NCI-H146 (cell line): ENCODE results near the gene USH1G.

Experiments used
- DNase-seq: peaks from one replicate; lab custom pipeline; 2025; lab: John Stamatoyannopoulos, UW

USH1G gene

GRCh38 chr17:74903034-74903433 is 20.0 kb downstream of the USH1G start:
- DNase-seq, result no peak

DNA sequence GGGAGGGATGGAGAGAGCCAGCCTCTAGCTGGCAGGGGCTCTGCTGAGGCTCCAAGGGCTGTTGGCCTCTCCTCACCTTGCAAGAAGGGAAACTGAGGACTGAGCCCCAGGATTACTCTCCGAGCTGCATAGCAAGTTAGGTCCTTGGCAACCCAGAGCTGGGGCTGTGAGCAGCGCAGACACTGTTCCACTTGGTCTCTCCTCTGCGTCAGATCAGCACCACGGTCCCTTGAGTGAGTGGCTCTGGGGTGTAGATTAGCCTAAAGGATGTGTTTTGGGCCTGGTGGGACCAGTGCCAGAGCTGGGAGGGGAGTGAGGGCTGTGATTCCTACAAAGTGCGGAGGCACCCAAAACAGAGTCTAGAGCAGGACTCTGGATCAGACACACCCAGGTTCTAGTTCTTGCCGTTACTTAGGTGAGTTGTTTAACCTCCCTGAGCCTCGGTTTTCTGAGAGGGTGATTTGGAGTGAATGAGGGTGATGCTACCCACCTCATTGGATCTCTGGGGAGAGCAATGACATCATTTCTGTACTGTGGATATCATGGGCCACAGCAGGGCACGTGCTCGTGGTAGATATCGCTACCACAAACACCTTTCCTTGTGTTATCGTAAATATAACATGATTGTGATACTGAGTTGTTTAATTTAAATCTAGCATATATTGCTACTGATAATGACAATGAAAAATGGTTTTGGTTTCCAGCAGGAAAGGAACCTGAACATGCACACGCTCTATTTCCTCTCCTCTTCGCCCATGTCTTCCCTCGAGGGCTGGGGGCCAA is 21.5 kb downstream of the USH1G start:
- DNase-seq, result no peak

DNA sequence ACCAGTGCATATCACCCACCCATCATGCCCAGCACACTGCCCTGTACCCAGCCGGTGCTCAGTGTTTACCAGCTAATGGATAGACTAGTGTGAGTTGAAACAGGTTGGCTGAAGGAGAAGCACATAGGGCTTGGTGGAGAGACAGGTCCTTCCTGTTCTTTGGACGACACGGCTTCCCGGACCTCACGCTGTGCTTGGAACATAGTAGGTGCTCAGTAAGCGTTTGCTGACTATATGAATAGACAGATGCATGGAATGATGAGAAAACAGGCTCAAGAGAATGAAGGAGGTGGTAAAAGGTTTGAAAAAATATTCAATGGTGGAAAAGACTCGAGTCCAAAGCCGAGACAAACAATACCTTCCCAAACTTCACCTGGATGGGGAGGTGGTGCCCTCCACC is 22.8 kb downstream of the USH1G start:
- no peak for DNase-seq

- no peak for DNase-seq
Observed at GRCh38 chr17:74898376-74898946, 24.6 kb downstream of the USH1G start.

GRCh38 chr17:74893936-74894671 is 29.0 kb downstream of the USH1G start:
- DNase-seq, result no peak

DNA sequence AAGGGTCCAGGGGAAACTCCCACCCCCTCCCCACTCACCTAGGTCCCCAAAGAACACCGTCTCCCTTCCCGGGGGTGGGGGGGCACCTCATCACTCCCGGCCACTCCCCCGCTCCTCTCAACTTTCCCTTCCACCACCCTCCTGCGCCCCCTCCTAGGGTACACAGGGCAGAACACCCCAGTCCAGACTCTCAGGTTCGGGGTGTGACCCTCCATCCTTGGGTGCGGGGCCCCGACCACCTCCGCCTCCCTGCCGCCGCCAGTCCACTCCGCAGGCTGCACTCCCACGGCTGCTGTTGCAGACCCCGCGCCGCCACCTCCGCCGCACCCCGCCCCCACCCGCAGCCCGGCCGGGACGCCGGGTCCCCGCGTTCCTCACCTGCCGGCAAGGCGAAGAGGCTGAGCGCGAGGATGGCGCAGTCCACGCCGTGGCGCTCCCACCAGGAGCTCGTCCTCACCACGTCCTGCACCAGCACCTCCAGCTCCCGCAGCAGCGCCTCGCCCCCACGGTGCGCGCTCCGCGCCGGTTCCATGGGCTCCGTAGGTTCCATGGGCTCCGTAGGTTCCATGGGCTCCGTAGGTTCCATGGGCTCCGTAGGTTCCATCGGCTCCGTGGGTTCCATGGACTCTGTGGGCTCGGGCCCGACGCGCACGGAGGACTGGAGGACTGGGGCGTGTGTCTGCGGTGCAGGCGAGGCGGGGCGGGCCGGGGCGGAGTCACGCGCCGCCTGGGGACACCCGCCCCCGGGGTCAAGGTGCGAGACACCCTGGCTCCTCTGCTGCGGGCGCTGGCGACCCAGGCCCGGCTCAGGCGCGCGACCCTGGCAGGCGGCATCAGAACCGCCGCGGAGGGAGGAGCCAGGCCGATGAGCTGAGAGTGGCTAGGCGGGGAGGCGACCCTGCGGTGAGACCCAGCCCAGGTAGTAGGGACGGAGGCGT is 29.8 kb downstream of the USH1G start, which contains the start of gene FADS6:
FADS6 (minus strand) TSS at position 660 of the 938 bp plus-strand sequence; CDS start at position 622, 38 bp downstream.
- DNase-seq, result no peak

DNA sequence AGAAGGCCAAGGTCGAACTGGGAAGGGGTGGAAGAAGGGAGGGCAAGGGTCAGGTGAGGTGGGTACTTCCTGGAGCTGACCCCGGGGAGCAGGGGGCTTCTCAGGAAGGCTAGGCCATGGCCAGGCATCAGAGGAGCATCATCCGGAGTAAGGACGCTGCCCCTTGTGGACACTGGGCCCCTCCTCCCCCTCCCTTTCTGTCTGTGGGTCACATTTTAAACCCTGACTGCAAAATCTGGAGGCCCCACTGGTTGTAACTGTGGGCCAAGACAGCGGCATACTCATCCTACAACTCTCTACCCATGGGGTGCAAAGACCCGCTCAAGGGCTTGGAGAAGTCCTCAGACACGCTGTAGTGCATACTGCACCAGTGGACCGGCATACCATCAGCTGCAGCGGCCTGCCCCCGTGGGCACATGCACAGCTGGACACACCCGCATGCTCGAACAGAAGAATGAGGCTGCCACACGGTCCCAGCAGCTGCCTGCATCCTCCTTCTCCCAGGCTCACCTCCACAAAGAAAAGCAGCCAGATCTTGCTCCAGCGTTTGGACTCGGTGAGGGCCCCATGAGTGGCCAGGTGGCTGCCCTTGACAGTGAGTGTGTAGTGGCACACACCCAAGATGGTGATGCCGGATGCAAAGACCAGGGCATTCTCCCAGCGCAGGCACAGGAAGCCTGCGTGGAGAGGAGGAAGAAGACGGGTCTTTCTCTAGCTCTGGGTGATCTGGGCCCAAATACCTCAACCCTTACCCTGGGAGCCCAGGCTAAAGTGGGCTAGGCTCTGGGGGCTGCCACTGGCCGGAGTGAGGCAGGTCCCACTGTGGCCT is 30.8 kb downstream of the USH1G start:
- no peak for DNase-seq

DNA sequence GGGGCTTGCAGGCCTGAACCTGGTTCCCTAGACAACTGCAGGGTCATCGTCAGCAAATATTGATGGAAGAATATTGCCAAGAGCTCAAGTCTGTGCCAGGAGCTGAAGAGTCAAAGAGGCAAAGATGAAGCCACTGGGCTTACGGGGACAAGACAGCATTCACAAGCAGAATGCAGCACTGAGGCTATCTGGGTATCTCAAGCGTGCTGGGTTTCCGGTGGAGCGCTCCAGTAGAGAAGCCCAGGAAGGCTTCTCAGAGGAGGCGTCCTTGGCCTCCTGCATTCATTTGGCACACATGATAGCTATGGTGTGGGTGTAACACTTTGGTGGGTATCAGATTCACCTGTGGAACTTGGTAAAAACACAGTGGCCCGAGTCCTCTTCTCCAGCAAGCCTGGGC is 32.5 kb downstream of the USH1G start:
- DNase-seq, result no peak

DNA sequence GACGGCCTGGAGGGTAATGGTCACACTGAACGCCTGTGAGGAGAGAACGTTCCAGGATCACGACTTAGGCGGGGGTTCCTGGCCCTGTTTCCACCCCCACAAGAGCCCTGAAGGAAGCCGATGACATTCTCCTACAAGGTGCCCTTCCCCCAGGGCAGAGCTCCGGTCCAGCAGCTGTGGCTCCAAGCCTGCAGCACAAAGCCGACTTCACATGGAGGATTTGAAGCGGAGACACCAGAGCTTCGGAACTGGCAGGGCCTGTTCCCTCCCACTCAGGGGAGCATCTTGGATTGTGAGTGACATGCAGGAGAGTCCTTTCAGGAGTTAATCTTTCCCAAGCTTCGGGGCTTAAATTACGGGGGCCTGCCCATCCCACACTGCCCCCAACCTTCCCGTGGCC is 34.6 kb downstream of the USH1G start:
- DNase-seq, result no peak

DNA sequence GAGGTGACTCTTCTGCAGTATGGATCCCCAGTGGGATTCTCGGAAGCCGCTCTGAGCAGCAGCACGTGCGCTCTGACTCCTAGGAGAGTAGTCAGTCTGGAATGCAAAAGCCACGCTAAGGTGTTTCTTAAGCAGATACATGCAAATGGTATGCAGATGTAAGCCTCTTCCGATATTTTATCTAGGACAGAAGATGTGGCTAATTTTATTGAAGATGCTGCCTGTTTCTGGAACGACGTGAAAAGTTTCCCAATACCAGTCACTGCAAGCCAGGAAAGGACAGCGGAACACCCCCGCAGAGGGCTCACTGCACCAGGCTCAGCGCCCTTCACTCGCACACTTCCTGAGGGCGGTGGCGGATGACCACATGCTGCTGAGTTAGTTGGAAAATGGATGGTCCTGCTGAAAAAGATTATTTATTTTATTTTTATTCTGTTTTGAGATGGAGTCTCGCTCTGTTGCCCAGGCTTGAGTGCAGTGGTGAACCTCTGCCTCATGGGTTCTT is 39.8 kb downstream of the USH1G start:
- DNase-seq, result no peak

GRCh38 chr17:74882517-74883240 is 40.4 kb downstream of the USH1G start:
- no peak for DNase-seq

DNA sequence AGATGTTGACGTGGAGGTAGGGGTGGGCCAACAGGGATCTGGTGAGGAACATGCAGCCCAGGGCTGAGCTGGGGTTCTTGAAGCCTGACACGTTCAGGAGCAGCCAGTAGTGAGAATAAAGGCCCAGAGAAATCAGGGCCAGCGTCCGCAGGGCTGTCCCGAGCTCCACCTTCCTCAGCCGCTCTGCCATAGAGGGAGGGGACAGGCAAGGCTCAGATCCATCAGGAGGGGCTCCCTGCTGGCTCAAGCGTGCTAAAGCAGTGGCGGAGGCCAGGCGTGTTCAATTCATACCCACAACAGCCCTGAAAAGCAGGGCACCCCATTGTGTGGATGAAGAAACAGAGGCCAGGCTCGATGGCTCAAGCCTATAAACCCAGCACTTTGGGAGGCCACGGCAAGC is 42.0 kb downstream of the USH1G start:
- DNase-seq, result no peak

- no peak for DNase-seq
Observed at GRCh38 chr17:74879308-74879707, 43.7 kb downstream of the USH1G start.

- DNase-seq, result no peak
Observed at GRCh38 chr17:74878658-74879057, 44.4 kb downstream of the USH1G start.

GRCh38 chr17:74877592-74878548 is 45.2 kb downstream of the USH1G start:
- peak; percentile 38 for DNase-seq

GRCh38 chr17:74875977-74876593 is 47.0 kb downstream of the USH1G start:
- DNase-seq, result no peak

GRCh38 chr17:74875155-74875976 is 47.7 kb downstream of the USH1G start:
- DNase-seq, result no peak

DNA sequence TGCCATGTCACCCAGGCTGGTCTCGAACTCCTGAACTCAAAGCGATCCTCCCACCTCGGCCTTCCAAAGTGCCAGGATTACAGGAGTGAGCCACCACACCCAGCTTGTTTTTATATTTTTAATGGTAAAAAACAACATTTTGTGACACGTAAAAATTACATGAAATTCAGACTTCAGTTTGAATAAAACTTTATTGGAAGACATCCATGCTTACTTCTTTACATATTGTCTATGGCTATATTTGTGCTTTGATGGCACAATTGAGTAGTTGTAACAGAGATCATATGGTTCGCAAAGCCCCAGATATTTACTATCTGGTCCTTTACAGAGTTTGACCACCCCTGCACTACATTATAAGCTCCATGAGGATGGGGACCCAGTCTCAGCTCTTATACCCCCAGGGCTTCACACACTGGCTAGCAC is 48.4 kb downstream of the USH1G start:
- no peak for DNase-seq
